ENCODE results near the gene SCNN1G.

DNA sequence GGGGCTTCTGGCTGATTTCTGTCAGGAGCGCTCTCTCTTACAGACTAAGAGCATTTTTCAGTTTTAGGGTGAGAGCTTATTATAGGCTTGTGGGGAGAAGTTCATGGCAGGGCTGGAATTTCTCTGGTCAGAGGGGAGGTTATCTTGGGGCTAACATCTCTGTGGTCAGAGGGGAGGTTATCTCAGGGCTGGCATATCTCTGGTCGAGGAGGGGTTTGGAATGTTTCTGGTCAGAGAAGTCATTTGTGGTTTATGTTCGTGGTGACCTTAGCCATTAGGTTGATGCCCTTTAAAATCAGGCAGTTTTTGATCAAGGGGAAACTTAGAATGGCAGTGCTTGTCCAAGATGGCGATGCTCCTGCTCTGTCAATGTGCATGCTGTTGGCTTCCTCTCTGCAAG, 22.5 kb upstream of the SCNN1G start:
- TF ChIP-seq POLR2AphosphoS5 (IDR thresholded peaks at IDR 0.05; ENCODE audit: insufficient read depth, low read depth, low read length) (no peak), EZH2 (IDR thresholded peaks at IDR 0.05; ENCODE audit: borderline replicate concordance, low read depth, low read length, severe bottlenecking) (no peak), POLR2A (IDR thresholded peaks at IDR 0.05; ENCODE audit: low read depth, low read length) (no peak)
- TF ChIP-seq, protein P1, sequence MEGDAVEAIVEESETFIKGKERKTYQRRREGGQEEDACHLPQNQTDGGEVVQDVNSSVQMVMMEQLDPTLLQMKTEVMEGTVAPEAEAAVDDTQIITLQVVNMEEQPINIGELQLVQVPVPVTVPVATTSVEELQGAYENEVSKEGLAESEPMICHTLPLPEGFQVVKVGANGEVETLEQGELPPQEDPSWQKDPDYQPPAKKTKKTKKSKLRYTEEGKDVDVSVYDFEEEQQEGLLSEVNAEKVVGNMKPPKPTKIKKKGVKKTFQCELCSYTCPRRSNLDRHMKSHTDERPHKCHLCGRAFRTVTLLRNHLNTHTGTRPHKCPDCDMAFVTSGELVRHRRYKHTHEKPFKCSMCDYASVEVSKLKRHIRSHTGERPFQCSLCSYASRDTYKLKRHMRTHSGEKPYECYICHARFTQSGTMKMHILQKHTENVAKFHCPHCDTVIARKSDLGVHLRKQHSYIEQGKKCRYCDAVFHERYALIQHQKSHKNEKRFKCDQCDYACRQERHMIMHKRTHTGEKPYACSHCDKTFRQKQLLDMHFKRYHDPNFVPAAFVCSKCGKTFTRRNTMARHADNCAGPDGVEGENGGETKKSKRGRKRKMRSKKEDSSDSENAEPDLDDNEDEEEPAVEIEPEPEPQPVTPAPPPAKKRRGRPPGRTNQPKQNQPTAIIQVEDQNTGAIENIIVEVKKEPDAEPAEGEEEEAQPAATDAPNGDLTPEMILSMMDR (IDR thresholded peaks at IDR 0.05; ENCODE audit: extremely low read depth in 1 of 2, insufficient read depth in 1 of 2, low read depth in 1 of 2, low read length in 2 of 2): no peak
